GM13976 (cell line): ENCODE data around the gene SRBD1.

Experiments used
- DNase-seq: peaks from one replicate; pipeline ENCODE4 v3.0.0; 2012; ENCODE audit warnings: low spot score
- in situ Hi-C: fragments of 300-500 bp; cut with MboI; formaldehyde crosslinking; loops from one replicate; pipeline ENCODE4 v1.12.0; 2022; ENCODE audit warnings: low sequenced_read_pairs, mixed read lengths, inconsistent platforms; ENCODE audit not compliant: unreplicated experiment
- TF ChIP-seq, protein P1 (sequence below): IDR thresholded peaks from 2 replicates; pipeline ENCODE4 v1.5.1; 2012; ENCODE audit warnings: borderline replicate concordance, mild to moderate bottlenecking; ENCODE audit not compliant: insufficient read depth; ENCODE audit errors: extremely low read depth, missing control alignments, control extremely low read depth

Gene SRBD1

DNA sequence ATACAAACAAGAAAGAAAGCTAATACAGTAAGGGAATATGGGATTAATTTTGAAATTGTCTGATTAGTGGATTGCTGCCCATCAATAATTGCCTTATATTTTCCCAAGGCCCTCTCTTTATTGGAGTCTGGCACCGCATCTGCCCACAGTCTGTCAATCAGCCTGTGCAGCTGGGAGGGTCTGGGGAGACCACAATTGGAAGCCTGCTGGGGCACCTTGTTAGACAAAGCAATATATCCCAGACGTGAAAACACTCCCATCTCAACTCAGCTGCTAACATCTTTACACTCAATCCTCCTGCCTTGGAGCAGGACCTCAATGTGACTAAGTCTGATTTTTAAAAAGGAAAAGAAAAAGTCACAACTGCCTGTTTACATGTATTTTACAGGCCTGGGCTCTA is 258.6 kb downstream of the SRBD1 start:
- in situ Hi-C loops, result no loop called here
- TF ChIP-seq, protein P1, sequence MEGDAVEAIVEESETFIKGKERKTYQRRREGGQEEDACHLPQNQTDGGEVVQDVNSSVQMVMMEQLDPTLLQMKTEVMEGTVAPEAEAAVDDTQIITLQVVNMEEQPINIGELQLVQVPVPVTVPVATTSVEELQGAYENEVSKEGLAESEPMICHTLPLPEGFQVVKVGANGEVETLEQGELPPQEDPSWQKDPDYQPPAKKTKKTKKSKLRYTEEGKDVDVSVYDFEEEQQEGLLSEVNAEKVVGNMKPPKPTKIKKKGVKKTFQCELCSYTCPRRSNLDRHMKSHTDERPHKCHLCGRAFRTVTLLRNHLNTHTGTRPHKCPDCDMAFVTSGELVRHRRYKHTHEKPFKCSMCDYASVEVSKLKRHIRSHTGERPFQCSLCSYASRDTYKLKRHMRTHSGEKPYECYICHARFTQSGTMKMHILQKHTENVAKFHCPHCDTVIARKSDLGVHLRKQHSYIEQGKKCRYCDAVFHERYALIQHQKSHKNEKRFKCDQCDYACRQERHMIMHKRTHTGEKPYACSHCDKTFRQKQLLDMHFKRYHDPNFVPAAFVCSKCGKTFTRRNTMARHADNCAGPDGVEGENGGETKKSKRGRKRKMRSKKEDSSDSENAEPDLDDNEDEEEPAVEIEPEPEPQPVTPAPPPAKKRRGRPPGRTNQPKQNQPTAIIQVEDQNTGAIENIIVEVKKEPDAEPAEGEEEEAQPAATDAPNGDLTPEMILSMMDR, result no peak
- DNase-seq, result no peak

DNA sequence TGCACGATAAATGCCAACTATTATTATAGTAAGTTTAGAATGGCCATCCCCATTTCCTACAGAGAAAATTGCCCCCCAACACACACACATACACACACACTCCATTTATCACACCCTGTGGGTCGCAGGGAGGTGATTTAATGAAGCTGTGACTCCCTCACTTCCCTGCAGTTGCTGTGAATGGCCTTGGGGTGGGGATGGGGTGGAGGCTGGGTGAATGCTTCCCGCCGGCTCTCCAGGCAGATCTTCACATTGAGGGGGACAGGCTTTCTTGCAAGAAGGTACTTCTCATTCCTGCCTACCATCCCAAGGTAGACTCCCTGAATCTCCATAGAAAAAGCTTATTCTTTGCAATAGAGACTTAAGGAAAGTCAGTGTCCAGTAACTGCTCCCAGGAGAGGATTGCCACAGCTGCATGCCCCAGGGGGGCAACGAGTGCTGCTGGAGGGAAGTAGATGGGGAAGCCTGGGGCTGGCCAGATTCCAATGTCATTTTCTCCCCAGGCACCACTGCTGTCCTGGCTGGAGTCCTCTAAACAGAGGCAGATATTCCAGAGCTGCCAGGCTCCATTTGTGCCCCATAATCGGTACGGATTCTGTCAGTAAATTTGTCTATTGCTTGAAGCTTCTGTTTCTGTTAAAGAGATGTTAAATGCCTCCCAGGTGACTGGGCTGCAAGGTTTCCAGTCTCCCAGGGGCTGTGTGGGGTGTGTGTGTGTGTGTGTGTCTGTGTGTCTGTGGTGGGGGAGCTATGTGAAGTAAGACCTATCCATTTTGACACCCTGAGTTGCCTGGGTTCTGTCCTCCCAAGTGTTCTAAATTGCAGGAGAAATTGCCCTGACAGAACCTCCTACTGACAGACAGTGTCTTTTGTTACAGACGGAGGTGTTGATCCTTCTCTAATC is 265.5 kb downstream of the SRBD1 start:
- no peak for DNase-seq
- TF ChIP-seq, protein P1, result no peak
- in situ Hi-C loops, result no loop called here

DNA sequence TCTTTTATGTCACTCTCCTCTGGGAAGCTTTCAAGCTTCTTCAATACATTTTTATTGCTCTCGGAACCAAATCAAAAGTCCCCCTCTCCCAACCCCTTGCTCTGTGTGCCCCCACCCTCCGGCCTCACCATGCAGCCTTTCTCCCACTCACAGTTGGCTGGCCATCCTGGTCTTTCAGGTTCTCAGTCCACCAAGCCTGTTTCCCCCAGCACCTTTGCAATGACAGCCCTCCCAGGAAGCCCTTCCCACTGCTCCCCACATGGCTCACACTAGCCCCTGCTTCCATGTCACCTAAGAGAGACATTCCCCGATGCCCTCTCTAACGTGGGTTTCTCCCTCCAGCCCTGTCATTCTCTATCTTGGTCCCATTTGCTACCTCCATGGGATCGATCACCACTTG is 266.6 kb downstream of the SRBD1 start:
- TF ChIP-seq, protein P1, result no peak
- in situ Hi-C loops, result no loop called here
- no peak for DNase-seq

DNA sequence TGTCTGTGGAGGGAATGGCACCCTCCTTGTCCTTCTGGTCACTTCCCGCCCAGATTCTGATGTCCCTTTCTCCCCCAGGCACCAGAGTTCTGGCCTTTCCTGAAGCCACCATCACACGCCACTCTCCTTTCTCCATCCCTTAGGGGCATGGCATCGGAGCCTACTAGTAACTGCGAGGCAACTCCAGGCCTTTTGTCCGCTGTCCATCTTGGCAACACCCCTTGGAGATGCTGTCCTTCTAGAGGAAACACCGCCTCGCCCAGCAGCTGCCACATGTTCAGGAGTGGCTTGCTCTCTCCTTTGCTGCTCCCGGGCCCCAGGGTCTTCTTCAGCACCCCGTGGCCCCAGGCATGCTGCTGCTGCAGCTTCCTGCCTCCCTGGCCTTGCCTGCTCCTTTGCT is 267.0 kb downstream of the SRBD1 start:
- TF ChIP-seq, protein P1, result no peak
- in situ Hi-C loops, result no loop called here
- DNase-seq, result no peak

DNA sequence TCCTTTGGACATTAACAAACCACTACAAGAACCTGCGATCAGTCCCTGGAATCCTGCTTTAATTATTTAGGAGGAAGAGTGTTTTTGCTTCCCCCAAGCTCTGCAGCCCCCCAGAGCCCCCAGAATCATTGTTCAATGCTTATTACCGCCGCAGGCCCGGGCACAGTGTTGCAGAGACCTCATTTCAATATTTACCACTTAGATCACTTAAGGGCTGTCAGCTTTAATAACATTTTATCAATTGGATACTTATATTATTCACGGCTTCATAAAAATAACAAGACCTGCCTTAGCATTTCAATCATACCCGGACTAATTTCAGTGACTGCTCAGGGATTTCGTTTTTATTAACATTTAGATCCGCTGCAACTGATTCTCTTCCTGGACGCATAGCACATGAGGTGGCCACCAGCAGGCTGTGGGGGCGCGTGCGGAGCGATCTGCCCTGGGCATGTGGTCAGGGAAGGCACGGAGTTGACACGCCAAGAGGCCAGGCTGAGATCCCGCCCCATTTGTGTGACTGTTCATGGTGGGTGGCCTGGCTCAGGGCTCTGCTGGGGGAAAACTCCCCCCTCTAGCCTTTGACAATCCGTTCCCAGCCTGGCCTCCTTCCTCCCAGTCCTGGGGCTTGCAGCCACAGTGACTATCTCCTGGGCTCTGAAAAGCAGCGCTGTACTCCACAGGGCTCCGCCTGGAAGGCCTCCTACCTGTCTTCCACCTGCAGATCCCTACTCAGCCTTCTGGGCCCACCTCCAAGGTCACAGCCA is 267.6 kb downstream of the SRBD1 start:
- TF ChIP-seq, protein P1, result no peak
- in situ Hi-C loops, result no loop called here
- no peak for DNase-seq

DNA sequence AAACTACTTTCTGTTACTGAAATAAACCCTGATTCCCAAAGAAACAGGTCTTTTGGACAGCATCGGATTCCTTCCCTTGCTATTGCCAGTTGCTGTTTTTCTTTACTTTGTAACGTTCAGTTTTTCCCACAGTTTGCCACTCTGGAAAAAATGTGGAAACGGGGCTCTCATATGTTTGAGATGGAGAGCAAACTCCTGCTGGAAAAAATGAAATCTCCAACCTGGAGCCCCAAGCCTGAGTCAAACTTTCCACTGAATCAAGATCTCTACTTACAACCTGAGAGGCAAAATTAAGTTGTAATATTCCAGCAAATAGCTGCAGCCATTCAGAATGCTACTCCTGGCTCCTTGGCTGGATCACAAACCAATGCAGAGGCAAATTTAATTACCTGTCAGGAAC is 270.7 kb downstream of the SRBD1 start:
- in situ Hi-C loops, result no loop called here
- no peak for DNase-seq
- TF ChIP-seq, protein P1, result no peak
